NCI-H1436 (cell line): ENCODE results near the gene LETM1.
"Not testable (repeated sequence)": the region's sequence is repeated elsewhere in the genome, so short reads cannot be mapped to it uniquely, and the experiment has no call there.

Source experiments
- DNase-seq: peaks from one replicate; lab custom pipeline; 2025; lab: John Stamatoyannopoulos, UW

The LETM1 gene

GRCh38 chr4:1851575-1852410 is 4.2 kb downstream of the LETM1 start:
- DNase-seq: no peak

DNA sequence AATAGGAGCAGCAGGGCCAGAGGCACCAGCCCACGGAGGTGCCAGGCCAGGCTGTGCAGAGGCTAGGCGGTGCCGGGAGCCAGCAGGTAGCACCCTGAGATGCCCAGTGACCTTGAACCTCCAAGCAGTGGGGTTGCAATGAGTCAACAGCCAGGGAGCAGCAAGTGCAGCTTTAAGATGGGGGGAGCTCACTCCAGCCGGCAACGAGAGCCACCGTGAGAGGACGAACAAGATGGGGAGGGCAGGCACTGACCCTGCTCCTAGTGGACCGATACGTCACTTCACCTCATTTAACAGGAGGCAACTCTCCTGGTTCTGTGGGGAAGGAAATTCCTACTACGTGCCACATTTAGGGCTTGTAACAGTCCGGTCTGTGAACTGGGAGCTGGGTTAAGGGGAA is 4.8 kb downstream of the LETM1 start:
- no peak for DNase-seq

- no peak for DNase-seq
Measured at GRCh38 chr4:1850276-1850675, 5.7 kb downstream of the LETM1 start.

GRCh38 chr4:1846580-1846979 is 9.4 kb downstream of the LETM1 start:
- DNase-seq: no peak

DNA sequence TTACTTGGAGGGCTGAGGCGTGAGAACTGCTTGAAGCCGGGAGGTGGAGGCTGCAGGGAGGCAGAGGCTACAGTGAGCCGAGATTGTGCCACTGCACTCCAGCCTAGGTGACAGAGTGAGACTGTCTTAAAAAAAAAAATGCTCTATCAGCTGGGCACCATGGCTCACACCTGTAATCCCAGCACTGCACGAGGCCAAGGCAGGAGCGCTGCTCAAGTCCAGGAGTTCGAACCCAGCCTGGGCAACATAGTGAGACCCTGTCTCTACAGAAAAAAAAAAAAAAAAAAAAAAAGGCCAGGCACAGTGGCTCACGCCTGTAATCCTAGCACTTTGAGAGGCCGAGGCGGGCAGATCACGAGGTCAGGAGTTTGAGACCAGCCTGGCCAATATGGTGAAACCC is 11.3 kb downstream of the LETM1 start:
- DNase-seq: not testable (repeated sequence)

GRCh38 chr4:1843852-1844251 is 12.1 kb downstream of the LETM1 start:
- DNase-seq: no peak

GRCh38 chr4:1842993-1843448 is 12.9 kb downstream of the LETM1 start:
- no peak for DNase-seq

DNA sequence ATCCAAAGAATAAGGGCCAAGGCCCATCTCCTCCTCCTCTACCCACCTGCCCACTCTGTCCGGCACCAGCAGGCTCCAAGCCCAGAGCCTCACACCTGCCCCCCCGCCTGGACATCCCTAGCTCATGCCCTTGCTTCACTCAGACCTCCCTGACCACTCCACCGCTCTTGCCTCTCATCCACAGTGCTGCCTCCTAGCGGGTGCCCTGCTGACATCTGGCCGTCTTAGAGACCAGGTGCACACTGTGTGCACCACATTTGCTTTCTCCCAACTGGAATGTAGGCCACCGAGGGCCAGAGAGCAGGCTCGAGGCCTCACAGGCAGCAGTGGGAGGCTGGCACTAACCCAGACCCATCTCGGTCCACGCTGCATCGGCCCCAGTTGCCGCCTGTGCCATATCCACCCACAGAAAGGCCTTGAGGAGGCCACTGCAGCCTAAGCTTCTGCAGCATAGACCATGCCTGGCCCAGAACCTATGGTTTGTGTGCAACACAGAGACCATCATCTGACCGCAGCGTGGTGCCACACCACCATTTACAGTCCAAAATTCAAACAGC is 13.5 kb downstream of the LETM1 start:
- DNase-seq: no peak

DNA sequence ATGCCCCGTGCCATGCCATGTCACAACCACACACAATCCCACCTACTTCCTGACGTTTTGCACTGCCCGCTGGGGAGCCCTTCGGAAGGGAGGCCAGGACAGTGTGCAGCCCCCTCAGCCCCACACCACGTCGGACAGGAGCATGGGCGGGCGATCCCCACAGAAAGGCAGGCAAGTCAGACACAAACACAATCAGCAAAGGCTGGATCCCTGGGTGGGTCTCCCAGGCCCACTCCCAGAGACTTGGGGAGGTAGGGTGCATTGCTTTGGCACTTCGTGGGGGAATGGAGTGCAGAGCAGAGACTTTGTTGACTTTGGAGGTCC is 14.1 kb downstream of the LETM1 start:
- no peak for DNase-seq

DNA sequence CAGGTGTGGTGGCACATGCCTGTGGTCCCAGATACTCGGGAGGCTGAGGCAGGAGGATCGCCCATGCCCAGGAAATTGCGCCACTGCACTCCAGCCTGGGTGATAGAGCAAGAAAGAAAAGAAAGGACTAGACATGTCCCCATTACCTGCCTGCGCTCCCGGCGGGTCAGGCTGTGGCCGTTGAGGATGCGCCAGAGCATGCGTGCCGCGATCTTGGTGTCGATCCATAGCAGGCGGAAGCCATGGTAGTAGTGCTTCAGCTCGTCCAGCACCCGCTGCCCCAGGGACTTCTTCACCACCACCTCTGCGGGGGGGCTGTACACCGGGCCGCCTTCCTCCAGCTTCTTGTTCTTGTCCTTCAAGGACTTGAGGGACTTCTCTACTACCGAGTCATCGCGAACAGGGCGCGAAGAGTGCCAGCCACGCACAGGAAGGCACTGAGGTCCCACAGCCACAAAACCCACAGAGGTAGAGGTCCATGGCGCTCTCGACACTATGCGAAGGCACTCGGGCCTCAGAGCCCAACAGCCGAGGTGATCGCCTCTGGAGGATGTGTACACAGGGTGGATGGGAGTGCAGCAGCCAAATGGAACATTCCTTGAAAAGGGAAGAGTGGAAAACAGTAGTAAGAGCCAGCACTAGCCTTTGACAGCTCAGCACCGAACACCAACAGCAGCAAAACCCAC is 14.6 kb downstream of the LETM1 start:
- no peak for DNase-seq

GRCh38 chr4:1839282-1839681 is 16.7 kb downstream of the LETM1 start:
- DNase-seq: no peak

DNA sequence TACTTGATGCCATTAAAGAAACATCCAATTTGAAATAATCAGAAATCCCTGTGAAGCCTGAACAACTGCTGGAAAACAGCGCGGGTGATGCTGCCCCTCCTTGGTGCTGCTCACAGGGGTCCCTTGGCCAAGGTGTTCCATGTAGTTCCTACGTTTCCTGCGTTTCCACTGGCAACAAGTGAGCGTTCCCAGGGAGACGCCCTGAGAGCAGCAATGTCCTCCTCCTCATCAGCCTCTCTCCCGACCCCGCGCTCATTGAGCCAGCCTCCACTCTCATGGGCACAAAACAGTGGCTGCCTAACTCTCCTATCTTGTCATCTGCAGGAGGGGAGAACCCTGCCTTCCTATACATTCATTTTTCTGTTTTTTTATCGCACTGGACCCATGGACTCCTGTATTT is 18.9 kb downstream of the LETM1 start:
- DNase-seq: no peak

GRCh38 chr4:1836650-1837049 is 19.3 kb downstream of the LETM1 start:
- no peak for DNase-seq

- DNase-seq: not testable (repeated sequence)
Measured at GRCh38 chr4:1835836-1836235, 20.1 kb downstream of the LETM1 start.

DNA sequence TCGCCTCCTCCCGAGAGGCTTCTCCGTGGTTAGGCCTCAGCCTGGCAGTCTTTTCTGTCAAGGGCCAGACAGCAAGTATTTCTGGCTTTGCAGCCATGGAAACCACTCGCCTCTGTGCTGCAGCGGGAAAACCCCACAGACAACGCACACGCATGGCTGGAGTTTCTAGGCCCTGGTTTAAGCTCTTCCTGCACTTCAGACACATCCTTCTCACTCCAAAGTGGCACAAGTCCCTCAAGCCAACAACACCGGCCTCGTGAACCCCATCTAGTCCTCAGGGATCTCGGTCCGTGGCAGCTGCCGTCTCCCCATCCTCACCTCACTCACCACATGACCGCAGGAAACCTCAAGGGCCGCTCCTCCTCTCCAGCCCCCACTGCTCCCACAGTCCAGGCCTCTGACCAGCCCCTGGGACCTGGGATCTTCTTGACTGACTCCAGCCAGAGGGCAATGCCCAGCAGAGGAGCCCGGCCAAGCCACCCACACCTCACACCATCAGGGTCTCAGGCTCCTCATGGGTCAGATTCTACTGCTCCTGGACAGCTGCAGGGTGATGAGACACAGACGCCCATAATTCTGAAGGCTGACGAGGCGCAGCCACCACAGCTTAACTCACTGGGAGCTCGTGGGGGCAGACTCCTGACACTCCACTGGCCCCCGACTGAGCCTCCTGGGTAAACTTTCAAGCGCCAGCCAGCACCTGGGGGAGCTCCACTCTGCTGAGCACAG is 21.7 kb downstream of the LETM1 start:
- no peak for DNase-seq

- no peak for DNase-seq
Measured at GRCh38 chr4:1833307-1834046, 22.5 kb downstream of the LETM1 start.

DNA sequence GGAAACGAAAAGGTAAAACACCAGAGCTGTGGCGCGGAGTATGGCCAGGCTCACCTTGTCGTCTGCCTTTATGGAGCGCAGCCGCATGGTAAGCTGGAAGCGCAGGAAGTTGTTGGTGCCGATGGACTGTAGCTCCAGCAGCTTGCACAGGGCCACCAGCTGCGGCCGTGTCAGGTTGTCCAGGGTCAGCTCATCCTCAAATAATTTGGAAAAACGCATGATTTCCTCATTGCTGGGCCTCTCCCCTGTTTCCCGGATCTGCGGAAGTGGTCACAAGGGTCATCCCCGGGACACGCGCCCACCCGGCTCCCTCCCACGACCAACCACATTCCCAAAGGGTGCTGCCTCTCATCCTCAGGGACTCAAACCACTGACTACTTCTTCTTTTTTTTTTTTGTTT is 23.3 kb downstream of the LETM1 start:
- no peak for DNase-seq

DNA sequence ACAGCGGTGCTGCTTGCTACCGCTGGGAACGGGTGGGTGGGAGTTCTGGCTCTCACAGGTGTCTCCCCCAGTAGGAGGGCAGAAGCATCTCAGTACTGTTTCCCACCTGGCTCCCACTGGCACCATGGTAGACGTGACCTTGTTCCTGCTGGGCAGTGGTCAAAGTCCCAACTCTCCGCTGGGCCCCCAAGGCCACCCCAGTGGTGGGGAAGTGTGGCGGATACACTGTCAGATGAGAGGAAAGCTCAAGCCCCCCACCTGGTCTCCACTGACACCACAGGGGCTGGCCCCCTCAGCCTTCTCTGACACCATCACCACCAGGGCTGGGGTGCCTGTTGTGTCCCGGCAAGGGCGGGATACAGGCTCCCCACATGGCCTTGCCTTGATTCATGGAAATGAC is 24.6 kb downstream of the LETM1 start:
- DNase-seq: no peak

- DNase-seq: no peak
Measured at GRCh38 chr4:1830642-1831228, 25.2 kb downstream of the LETM1 start.

DNA sequence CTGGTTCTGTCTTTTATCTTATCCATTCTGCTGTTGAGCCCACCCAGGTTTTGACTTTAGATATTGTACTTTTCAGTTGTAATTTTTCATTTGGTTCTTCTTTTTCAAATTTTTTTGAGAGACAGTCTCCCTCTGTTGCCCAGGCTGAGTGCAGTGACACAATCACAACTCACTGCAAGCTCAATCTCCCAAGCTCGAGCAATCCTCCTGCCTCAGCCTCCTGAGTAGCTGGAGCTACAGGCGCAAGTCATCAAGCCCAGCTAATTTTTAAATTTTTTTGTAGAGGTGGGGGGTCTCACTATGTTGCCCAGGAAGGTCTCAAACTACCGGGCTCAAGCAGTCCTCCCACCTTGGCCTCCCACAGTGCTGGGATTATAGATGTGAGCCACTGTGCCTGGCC is 25.7 kb downstream of the LETM1 start:
- DNase-seq: no peak

- DNase-seq: no peak
Measured at GRCh38 chr4:1826531-1827350, 29.2 kb downstream of the LETM1 start.
